DMS53 treated with DMSO at 0.1 percent for 48 hours (cell line): ENCODE results near the gene CCDC77.

Source experiments
- DNase-seq: peaks from one replicate; lab custom pipeline; 2025; ENCODE audit not compliant: unreplicated experiment; lab: John Stamatoyannopoulos, UW

The CCDC77 gene

DNA sequence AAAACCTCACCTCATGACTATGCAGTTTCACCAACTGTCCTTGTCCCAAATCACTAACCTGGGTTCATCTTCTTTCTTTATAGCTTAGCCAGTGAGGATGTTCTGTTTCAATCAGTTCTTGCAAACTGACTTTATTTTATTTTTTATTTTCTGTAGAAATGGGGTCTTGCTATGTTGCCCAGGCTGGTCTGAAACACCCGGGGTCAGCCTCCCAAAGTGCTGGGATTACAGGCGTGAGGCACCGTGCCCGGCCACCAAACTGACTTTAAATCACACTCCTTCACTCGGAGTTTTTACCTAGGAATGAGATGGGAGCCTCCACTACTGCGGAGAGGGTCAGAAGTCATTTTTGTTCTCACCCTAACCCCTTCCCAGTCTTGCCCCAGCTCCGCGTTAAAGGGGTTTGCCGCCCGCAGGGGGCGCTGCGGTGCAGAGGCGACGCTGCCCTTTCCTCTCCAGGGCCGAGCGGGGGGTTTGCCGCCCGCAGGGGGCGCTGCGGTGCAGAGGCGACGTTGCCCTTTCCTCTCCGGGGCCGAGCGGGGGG, 51.3 kb downstream of the CCDC77 start:
- no peak for DNase-seq

DNA sequence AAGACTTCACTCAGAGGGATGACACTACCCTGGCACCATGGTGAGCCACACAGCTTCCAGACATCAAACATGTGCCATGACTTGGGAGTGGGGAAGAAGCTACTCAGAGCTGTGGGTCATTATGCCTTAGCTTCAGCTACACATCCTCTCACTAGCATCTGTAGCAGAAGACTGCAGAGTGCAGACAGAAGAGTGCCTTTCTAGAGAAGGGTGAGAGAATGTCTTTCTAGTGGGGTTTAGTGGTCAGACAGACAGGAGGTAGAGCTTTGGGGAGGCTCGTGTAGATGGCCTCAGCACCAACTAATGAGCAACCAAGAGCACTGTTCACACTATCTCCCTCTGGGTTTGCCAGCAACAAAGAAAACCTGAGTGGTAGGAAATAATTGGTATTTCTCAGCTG, 53.4 kb downstream of the CCDC77 start:
- DNase-seq, result no peak

DNA sequence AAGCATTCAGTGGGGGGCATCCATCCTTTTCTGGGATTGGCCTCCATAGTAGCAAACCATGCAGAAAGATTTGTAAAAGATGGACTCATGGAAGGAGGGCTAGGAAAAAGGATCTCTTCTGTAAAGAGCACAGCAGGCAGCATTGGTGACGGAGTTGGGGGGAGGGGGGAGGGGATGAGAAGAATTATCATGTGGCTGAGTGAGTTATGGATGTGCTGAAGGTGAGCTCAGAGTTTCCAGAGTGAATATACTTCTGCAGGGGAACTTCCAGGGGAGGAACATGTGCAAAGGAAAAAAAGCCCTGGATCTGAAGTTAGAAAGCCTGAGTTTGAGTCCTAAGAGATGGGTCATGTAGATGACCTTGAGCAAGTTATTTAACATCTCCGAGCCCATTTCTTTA, 54.4 kb downstream of the CCDC77 start:
- DNase-seq, result no peak

DNA sequence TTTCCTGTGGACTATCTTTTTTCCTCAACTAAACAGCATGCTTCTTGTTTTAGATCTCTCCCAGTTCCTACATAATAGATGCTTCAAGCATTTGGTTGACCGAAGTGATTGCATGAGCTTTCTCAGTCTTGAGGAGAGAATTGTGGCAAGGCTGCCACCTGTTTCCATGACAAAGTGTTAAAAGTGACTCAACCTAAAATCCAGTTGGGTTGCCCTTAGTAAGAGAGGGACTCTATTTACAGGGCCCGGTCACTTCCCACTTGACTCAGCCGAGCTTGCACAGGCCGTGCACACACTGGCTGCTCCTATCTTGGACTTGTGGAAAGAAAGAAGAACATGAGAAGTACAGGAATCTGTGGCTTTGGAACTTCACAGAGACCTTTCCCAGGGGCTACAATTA, 56.2 kb downstream of the CCDC77 start:
- peak; percentile 23 for DNase-seq

DNA sequence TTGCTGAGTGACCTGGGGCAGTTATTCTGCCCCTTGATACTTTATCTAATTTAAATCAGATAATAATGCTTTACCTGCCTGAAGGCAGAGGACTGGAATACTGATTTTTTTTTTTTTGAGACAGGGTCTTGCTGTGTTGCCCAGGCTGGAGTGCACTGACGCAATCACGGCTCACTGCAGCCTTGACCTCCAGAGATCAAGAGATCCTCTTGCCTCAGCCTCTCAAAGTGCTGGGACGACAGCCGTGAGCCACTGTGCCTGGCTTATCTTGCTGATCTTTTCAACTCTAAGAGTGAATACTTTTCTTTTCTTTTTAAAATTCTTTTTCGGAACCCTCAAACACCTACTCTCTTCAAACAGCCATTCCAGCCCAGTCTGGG, 57.6 kb downstream of the CCDC77 start:
- DNase-seq, result no peak

DNA sequence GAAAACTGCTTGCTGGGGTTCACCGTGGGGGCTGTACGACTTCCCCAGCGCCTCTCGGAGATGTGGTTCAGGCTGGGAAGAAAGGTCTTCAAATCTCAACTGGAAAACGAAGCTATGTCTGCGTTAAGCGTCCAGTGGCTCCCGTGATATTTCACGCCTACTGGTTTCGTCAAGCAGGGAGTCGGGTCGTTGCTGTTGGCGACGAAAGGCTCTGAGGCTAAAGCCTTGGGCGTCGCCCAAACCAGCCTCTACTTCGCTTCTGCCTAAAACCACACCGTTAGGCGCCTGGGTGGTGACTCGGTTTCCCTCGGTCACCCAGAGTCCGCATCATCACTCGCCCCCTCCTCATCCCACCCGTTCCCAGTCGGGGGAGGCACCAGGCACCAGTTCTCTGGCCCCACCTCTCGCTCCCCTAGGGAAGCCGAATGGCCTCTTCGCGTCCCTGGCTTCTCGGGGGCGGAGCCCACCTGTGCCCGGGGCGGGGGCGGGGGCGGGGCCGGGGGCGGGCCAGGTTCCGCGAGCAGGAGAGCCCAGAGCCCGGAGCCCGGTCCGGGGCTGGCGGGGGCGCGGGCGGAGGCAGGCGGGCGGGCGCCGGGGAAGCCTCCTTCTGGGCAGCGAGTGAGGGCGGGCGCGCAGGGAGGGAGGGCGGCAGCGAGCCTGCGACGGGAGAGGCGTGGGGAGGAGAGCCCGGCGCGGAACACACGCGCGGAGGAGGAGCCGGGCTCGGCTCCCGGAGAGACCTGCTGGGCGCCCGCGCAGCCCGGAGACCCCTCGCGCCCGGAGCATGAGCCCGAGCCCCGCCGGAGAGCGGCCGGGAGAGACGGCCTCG, 58.2 kb downstream of the CCDC77 start, which contains the start of gene B4GALNT3:
B4GALNT3 (plus strand) TSS at position 510 of the 829 bp plus-strand sequence. CDS start 438 bp downstream, outside the sequence.
- peak; percentile 88 for DNase-seq

DNA sequence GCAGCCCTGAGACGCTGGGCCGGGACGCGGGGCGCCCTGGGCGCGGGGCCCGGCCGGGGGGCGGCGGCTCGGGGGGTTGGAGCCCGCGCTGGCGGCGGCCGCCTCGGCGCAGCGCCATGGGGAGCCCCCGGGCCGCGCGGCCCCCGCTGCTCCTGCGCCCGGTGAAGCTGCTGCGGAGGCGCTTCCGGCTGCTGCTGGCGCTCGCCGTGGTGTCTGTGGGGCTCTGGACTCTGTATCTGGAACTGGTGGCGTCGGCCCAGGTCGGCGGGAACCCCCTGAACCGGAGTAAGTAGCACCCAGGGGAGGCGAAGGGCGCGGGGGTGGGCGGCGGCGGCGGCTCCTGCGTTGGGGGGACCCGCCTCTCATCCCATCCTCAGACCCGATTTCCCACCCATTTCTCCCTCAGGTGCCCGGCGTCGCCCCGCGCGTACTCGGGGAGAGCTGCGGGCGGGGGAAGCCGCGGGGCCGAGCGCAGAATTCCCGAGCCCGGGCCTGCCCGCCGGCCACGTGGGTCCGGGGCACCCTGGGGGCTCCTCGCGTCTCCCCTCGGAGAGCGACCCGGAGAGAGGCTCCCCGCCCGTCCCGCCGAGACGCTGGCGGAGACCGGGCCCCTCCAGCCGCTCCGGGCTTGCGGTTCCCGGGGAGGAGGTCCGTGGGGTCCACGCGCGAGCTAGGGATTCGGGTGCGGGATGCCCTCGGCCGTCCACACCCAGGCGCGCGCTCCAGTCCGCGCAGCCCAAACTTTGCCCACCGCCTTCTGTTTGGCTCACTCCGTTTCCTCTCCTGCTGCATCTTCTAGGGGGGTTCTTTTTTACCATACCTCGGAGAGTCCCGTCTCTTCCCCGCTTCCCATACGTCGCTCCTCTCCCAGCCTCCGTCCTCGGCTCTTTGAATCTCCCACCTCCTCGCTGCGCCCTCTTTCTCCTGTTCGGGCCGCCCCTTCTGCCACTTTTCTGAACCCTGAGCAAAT, 59.1 kb downstream of the CCDC77 start:
- DNase-seq, result peak; percentile 35

DNA sequence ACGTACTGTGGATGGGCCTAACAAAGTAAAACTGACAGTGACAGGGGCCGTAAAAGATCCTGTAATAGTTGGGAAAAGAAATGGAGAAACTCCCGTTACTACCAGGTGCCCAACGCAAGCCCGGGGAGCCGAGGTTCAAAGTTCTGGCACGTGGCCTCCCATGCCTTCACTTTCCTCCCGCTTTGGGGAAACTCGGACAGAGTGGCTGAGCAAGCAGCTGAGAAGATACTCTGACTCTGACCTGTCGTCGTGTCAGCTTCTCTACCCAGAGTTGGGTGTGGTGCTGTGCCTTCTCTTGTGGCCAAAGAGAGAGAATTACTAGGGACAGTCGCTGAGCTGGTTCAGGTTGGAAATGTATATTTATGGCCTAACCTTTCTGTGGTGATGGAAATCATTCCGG, 60.0 kb downstream of the CCDC77 start:
- DNase-seq, result no peak

DNA sequence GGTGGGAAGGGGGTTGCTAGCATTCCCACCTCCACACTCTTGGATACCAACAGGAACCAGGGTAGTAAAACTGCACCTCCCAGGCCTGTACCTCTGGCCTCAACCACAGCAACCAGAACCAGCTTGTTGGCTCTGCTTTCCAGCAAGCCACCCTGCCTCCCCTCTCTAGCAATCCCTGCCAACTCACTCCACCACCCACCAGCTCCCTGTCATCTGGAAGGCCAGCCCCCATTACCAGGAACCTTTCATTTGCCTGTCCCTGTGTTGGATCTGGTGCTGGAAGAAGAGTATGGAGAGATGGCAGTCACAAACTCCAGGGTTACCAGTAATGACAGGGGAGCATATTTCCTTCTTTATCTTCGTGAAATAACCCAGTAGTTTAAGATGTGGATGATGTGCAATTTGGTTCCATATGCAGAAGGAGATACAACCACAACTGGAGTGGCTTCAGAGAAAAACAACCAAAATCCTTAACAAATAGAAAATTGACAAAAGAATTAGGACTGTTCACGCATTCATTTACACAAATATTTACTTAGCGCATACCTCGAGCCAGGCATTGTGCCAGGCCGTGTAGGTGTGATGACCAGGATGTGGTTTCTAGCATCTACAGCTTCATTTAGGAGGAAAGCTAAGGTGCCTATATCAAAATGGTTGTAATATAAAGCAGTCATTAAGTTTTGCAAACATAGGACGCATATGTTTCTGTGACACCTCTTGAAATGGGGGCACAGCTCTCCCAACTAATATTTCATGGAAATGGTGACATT, 61.7 kb downstream of the CCDC77 start:
- peak; percentile 95 for DNase-seq

DNA sequence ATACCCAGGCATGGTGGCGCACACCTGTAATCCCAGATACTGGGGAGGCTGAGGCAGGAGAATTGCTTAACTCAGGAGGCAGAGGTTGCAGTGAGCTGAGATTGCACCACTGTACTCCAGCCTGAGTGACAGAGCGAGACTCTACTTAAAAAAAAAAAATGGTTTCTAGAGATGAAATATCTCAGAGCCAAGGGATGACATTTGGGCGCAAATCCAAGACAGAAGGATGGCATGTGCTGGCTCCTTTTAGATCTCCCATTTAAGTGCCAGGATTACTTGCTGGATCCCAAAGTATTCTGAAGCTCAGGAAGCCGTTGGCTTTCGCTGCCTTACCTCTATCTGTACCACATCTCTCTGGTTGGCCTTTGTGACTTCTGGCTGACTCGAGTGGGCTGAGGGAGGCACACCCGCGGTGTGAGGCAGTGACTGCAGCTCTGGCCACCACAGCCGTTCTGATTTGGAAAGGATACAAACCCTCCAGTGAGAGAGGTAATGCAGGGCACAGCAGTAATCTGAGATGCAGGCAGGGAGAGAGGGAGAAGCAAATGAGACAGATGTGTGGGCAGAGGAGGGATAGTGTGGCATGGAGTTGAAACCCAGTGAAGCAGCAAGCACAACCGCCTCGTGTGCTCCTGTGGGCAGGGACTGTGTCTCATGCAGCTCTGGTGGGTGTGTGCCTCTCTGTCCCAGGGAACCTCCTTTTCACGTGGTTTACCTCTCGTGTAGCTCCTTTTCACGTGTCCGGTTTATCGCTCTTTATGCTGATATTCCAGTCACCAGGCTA, 63.2 kb downstream of the CCDC77 start:
- no peak for DNase-seq

DNA sequence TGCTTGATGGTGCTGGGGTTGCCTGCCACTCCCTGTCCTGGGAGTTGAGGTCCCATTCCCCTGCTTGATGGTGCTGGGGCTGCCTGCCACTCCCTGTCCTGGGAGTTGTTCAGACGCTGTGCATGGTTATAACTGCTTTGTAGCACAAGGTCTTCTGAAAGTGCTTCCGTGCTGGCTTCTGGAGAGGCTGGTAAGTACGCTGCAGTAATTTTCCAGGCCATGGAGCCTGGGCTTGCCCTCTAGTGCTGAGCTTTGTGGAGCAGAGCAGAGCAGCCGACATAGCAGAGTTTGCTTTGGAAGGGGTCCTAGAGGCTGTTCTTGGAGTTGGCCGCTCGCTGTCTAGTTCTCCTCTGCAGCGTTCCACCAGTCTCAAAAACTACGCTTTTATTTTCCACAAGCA, 64.6 kb downstream of the CCDC77 start:
- DNase-seq, result no peak

DNA sequence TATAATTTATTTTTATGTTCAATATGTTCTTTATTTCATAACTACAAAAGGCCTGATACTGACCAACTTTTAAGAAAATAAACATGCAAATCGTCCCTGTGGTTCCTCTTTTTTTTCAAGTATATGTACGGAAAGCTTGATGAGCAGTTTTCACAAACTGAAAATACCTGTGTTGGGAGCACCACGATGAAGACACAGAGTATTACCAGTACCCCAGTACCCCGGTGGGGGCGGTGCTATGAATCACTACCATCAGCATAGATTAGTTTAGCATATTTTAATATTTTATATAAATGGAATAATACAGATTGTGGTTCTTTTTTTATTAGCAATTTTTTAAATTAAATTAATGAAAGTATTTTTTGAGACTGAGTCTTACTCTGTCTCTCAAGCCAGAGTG, 65.3 kb downstream of the CCDC77 start:
- DNase-seq, result no peak

DNA sequence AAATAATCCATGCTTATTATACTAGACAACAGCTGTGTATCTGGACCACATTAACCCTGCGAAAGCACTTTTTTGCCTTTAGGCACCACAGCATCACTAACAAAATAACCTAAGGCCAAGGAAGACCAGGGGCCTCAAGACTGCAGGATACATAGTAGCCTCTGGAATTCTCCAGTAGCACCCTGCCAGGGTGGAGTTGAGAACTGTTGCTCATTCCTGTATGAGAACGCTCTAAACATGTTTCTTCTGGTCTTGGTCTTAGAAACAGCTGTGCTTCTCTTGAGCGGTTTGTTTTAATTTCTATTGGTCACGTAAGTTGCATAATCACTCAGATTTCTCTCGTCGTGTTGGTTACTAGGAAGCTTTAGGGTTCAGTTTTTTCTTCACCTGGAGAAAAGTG, 66.1 kb downstream of the CCDC77 start:
- no peak for DNase-seq

DNA sequence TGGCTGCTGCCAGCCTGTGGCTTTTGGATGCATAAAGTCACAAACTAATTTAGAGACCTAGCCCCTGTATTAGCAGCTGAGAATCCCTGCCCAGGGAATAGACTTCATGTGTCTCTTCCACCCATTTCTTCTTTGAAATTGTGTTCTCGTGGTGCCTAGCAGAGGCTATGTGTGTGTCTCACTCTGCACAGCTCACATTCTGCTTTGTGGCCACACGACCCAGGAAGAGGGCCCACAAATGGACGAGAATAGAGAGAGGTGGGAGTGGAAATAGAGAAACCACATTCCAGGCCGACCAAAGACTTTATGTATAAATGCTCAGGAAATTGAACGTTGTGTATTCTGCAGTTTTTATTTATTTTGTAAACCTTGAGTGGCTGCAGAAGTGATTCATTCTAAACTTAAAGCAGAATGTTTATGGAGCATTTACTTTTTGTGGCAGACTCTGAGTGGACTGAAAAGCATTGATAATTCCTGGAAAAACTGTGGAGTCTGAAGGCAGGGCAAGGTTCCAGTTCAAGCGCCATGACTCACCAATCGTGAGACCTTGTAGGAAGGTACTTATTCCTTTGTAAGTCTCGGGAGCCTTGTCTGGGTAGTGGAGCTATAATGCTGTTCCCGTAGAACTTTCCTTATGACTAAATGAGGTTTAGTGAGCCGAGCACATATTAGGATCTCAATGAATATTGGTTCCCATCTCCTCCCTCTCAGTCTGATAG, 67.4 kb downstream of the CCDC77 start:
- DNase-seq, result no peak

DNA sequence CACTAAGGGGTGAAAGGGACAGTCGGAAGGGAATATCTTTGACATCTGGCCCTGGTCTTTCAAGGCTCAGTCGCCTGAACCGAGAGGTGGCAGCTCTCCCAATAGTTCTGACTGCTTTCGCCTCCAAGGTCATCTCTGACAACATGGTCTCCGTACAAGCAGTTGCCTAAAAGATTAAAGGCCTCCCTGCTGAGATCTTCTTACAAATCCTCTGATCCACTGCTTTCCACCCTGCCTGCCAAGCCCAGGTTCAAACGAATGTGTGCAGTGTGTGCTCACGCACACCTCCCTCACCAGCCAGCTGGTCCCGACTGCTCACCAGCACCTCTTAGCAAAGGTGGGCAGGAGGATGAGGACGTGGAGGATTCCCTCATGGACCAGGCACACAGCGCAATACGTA, 68.7 kb downstream of the CCDC77 start:
- DNase-seq, result no peak

DNA sequence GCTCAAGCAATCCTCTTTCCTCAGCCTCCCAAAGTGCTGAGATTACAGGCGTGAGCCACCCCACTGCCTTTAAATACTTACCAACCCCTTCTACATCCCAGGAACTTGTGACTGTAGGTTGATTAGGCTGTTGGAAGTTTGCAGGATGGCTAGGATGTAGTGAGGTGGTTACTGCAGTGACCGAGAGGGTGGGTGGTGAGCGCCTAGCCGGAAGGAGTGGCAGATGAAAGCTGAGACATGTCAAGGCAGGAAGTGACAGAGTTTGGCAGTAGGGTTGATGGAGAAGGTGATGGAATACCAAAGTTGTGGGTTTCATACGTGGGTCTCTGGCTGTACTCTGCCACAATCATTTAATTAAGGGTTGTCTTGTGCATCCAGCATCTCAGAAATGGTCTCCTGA, 71.8 kb downstream of the CCDC77 start:
- no peak for DNase-seq

DNA sequence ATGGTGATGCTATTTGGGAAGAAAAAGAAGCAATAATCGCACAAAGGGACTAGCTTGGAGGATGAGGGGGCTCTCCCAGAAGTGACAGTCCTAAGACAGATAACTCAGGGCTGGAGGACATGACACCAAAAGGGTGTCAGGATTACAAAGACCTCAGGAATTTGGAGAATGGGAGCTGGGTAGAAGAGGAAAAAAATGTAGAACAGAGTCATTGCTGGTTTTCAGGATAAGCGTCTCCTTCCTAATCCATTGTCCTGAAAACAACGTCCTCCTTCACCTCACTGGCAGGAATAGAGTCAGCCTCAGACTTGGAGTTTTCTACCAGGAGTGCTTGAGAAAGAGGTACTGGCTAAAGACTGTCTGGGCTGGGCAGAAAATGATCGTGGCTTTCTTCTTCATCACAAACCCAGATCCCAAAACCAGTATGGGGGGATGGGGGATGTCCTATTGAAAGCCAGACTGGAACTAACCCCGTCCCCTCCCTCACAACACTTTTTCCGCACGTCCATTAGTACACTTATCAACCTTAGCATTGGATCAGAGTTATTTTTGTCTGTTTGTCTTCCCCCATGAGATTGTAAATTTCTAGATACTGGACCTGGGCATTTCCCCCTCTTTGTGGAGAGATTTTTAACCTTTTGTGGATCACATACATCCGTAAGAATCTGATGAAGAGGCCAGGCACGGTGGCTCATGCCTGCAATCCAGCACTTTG, 72.6 kb downstream of the CCDC77 start:
- no peak for DNase-seq

DNA sequence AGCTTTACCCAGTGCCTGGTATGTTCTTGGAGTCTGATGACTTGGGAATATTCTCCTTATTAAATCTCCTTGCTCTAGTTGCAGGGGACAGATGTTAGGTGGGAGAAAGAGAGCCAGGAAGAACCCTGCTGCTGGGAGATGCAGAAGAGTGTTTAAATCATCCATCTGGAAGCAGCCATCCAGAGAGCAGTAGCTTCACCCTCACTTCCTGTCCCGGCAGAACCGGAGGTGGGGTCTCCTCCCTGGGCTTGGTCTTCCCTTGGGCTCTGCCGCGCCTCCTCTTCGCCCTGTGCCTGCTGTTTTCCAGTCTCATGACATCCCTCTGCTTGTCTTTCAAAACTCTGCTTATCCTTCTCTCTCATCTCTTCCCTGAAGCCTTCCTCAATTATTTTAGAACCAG, 73.8 kb downstream of the CCDC77 start:
- no peak for DNase-seq

DNA sequence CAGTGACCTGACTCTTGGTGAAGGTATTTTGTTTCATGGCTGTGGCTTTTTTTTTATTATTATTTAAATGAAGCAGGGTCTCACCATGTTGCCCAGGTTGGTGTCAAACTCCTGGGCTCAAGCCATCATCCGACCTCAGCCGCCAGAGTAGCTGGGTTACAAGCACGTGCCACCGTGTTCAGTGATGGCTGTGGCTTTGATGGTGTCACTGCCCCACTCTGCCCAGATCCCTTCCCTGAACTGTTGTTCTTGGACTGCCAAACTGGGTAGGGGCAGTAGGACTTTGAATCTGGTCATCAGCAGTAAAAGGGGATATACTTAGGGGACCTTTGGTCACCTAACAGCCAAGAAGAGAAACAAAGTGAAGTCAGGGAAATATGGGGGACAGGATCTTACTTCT, 77.7 kb downstream of the CCDC77 start:
- DNase-seq, result no peak
